ENCODE data around the gene SSTR3.
A peak's percentile ranks its signal among the peaks of the same experiment; 100 is the strongest.

Gene SSTR3

GRCh38 chr22:37167981-37168647, 44.2 kb downstream of the SSTR3 start:
- DNase-seq (ENCODE audit: low spot score): no peak
- FAIRE-seq: no peak

- FAIRE-seq (no peak), DNase-seq (ENCODE audit: low spot score) (no peak)
Observed at GRCh38 chr22:37167176-37167980, 44.9 kb downstream of the SSTR3 start.

GRCh38 chr22:37166675-37167066, 45.6 kb downstream of the SSTR3 start:
- FAIRE-seq (peak; percentile 17), DNase-seq (ENCODE audit: low spot score) (peak; percentile 62)

- FAIRE-seq: no peak
- no peak for DNase-seq (ENCODE audit: low spot score)
Observed at GRCh38 chr22:37165940-37166674, 46.2 kb downstream of the SSTR3 start.

GRCh38 chr22:37165066-37165465, 47.2 kb downstream of the SSTR3 start:
- no peak for DNase-seq (ENCODE audit: low spot score)
- no peak for FAIRE-seq

GRCh38 chr22:37164505-37164887, 47.8 kb downstream of the SSTR3 start:
- no peak for DNase-seq (ENCODE audit: low spot score)
- no peak for FAIRE-seq

- no peak for DNase-seq (ENCODE audit: low spot score)
- no peak for FAIRE-seq
Observed at GRCh38 chr22:37163575-37164504, 48.4 kb downstream of the SSTR3 start.

GRCh38 chr22:37163096-37163489, 49.2 kb downstream of the SSTR3 start:
- no peak for FAIRE-seq
- no peak for DNase-seq (ENCODE audit: low spot score)

GRCh38 chr22:37162221-37163095, 49.8 kb downstream of the SSTR3 start:
- no peak for DNase-seq (ENCODE audit: low spot score)
- FAIRE-seq: no peak

GRCh38 chr22:37161443-37161842, 50.8 kb downstream of the SSTR3 start:
- DNase-seq (ENCODE audit: low spot score): no peak
- FAIRE-seq: no peak

GRCh38 chr22:37160027-37160426, 52.2 kb downstream of the SSTR3 start:
- no peak for FAIRE-seq
- DNase-seq (ENCODE audit: low spot score): no peak

- no peak for FAIRE-seq
- DNase-seq (ENCODE audit: low spot score): no peak
Observed at GRCh38 chr22:37158963-37159290, 53.4 kb downstream of the SSTR3 start.

GRCh38 chr22:37157516-37158285, 54.6 kb downstream of the SSTR3 start:
- FAIRE-seq: no peak

GRCh38 chr22:37156686-37157435, 55.4 kb downstream of the SSTR3 start:
- no peak for DNase-seq (ENCODE audit: low spot score)
- no peak for FAIRE-seq

More at GRCh38 chr22:37157516-37158285, 54.6 kb downstream of the SSTR3 start:
- peak; percentile 25 for DNase-seq (ENCODE audit: low spot score)

- DNase-seq (ENCODE audit: low spot score): no peak
- no peak for FAIRE-seq
Observed at GRCh38 chr22:37155971-37156370, 56.3 kb downstream of the SSTR3 start.

- FAIRE-seq (no peak), DNase-seq (ENCODE audit: low spot score) (no peak)
Observed at GRCh38 chr22:37154925-37155712, 57.2 kb downstream of the SSTR3 start.

Data from RCC 7860 (cell line).